ENCODE results near the gene RSPH10B. TPM values are rescaled to one million over a fixed set of nuclear protein-coding genes. Genes with fewer than 3 reads are reported as not detected.
A peak's percentile ranks its signal among the peaks of the same experiment; 100 is the strongest.

Gene RSPH10B
- total and polyA plus RNA-seq, 10 of the 15 experiments (the other 5 are each of a cell fraction or from before 2014, with no cell fraction given) = 0.03 TPM; not detected in 9

DNA sequence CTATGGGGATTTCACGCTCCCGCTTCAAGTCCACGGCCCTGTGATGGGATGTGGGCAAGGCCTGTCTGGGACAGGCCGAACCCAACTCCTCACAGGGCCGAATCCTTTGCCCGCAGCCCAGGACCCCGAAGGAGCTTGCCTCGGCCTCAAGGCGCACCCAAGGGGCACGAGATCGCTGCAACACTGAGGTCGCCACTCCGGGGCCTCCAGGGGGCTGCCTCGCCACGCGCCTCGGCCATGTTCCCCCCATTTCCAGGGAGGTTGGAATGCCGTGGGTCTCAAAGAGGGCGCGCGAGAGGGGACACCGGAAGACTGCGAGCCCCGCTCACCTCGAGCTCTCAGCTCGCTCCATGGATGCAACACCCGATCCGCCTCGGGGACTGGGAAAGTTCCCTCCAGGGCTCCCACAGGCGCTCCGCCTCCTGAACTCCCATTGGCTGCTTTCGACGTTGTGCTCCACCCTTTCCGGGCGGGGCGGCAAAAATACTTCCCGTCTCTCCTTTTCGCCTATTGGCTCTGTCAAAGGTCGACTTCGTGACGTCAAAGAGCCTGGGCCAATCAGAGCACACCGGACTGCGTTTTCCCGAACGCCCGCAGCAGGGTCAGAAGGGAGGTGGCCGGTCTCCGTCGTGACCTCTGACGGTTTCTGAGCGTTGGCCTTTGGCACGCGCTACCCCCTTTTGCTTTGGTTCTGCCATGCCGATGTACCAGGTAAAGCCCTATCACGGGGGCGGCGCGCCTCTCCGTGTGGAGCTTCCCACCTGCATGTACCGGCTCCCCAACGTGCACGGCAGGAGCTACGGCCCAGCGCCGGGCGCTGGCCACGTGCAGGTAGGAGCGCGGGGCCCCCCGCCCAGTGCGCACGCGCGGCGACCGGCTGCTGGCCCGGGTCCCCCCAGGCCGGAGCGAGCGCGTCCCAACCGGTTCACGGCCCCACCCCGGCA is 38.5 kb upstream of the RSPH10B start, which contains the start of the genes AIMP2 and PMS2 (continued):
- TF ChIP-seq, protein P1, sequence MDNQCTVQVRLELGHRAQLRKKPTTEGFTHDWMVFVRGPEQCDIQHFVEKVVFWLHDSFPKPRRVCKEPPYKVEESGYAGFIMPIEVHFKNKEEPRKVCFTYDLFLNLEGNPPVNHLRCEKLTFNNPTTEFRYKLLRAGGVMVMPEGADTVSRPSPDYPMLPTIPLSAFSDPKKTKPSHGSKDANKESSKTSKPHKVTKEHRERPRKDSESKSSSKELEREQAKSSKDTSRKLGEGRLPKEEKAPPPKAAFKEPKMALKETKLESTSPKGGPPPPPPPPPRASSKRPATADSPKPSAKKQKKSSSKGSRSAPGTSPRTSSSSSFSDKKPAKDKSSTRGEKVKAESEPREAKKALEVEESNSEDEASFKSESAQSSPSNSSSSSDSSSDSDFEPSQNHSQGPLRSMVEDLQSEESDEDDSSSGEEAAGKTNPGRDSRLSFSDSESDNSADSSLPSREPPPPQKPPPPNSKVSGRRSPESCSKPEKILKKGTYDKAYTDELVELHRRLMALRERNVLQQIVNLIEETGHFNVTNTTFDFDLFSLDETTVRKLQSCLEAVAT (IDR thresholded peaks at IDR 0.05) = no peak
- no peak for TF ChIP-seq TCF3 (IDR thresholded peaks at IDR 0.05; ENCODE audit: borderline replicate concordance, insufficient read depth, low read depth, low read length)
- TF ChIP-seq NR2F1 (conservative IDR thresholded peaks at IDR 0.05) = peak; percentile 98
- TF ChIP-seq ZZZ3 (IDR thresholded peaks at IDR 0.05; ENCODE audit: control insufficient read depth, insufficient read length, low read depth) = no peak
- TF ChIP-seq, protein P2, sequence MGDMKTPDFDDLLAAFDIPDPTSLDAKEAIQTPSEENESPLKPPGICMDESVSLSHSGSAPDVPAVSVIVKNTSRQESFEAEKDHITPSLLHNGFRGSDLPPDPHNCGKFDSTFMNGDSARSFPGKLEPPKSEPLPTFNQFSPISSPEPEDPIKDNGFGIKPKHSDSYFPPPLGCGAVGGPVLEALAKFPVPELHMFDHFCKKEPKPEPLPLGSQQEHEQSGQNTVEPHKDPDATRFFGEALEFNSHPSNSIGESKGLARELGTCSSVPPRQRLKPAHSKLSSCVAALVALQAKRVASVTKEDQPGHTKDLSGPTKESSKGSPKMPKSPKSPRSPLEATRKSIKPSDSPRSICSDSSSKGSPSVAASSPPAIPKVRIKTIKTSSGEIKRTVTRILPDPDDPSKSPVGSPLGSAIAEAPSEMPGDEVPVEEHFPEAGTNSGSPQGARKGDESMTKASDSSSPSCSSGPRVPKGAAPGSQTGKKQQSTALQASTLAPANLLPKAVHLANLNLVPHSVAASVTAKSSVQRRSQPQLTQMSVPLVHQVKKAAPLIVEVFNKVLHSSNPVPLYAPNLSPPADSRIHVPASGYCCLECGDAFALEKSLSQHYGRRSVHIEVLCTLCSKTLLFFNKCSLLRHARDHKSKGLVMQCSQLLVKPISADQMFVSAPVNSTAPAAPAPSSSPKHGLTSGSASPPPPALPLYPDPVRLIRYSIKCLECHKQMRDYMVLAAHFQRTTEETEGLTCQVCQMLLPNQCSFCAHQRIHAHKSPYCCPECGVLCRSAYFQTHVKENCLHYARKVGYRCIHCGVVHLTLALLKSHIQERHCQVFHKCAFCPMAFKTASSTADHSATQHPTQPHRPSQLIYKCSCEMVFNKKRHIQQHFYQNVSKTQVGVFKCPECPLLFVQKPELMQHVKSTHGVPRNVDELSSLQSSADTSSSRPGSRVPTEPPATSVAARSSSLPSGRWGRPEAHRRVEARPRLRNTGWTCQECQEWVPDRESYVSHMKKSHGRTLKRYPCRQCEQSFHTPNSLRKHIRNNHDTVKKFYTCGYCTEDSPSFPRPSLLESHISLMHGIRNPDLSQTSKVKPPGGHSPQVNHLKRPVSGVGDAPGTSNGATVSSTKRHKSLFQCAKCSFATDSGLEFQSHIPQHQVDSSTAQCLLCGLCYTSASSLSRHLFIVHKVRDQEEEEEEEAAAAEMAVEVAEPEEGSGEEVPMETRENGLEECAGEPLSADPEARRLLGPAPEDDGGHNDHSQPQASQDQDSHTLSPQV (IDR thresholded peaks at IDR 0.05) = peak; percentile 84; the same call in 1 of the 2 replicates
- peak; percentile 66 to 80; a peak in 3 of 4 replicates for TF ChIP-seq IKZF2 (IDR thresholded peaks at IDR 0.05)
- TF ChIP-seq, protein P3, sequence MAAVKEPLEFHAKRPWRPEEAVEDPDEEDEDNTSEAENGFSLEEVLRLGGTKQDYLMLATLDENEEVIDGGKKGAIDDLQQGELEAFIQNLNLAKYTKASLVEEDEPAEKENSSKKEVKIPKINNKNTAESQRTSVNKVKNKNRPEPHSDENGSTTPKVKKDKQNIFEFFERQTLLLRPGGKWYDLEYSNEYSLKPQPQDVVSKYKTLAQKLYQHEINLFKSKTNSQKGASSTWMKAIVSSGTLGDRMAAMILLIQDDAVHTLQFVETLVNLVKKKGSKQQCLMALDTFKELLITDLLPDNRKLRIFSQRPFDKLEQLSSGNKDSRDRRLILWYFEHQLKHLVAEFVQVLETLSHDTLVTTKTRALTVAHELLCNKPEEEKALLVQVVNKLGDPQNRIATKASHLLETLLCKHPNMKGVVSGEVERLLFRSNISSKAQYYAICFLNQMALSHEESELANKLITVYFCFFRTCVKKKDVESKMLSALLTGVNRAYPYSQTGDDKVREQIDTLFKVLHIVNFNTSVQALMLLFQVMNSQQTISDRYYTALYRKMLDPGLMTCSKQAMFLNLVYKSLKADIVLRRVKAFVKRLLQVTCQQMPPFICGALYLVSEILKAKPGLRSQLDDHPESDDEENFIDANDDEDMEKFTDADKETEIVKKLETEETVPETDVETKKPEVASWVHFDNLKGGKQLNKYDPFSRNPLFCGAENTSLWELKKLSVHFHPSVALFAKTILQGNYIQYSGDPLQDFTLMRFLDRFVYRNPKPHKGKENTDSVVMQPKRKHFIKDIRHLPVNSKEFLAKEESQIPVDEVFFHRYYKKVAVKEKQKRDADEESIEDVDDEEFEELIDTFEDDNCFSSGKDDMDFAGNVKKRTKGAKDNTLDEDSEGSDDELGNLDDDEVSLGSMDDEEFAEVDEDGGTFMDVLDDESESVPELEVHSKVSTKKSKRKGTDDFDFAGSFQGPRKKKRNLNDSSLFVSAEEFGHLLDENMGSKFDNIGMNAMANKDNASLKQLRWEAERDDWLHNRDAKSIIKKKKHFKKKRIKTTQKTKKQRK (IDR thresholded peaks at IDR 0.05; ENCODE audit: low read depth, low read length) = no peak
- TF ChIP-seq, protein P4, sequence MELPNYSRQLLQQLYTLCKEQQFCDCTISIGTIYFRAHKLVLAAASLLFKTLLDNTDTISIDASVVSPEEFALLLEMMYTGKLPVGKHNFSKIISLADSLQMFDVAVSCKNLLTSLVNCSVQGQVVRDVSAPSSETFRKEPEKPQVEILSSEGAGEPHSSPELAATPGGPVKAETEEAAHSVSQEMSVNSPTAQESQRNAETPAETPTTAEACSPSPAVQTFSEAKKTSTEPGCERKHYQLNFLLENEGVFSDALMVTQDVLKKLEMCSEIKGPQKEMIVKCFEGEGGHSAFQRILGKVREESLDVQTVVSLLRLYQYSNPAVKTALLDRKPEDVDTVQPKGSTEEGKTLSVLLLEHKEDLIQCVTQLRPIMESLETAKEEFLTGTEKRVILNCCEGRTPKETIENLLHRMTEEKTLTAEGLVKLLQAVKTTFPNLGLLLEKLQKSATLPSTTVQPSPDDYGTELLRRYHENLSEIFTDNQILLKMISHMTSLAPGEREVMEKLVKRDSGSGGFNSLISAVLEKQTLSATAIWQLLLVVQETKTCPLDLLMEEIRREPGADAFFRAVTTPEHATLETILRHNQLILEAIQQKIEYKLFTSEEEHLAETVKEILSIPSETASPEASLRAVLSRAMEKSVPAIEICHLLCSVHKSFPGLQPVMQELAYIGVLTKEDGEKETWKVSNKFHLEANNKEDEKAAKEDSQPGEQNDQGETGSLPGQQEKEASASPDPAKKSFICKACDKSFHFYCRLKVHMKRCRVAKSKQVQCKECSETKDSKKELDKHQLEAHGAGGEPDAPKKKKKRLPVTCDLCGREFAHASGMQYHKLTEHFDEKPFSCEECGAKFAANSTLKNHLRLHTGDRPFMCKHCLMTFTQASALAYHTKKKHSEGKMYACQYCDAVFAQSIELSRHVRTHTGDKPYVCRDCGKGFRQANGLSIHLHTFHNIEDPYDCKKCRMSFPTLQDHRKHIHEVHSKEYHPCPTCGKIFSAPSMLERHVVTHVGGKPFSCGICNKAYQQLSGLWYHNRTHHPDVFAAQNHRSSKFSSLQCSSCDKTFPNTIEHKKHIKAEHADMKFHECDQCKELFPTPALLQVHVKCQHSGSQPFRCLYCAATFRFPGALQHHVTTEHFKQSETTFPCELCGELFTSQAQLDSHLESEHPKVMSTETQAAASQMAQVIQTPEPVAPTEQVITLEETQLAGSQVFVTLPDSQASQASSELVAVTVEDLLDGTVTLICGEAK (IDR thresholded peaks at IDR 0.05; ENCODE audit: borderline replicate concordance) = peak; percentile 78; the same call in 1 of the 2 replicates
- TF ChIP-seq TARDBP (IDR thresholded peaks at IDR 0.05; ENCODE audit: borderline replicate concordance) = no peak
- TF ChIP-seq CBX3 (IDR thresholded peaks at IDR 0.05; ENCODE audit: borderline replicate concordance, low read depth) = no peak
- peak; percentile 97 for TF ChIP-seq NFYB (IDR thresholded peaks at IDR 0.05; ENCODE audit: insufficient read depth, low read depth, low read length)
- TF ChIP-seq TCF7 (IDR thresholded peaks at IDR 0.05; ENCODE audit: borderline replicate concordance) = no peak
- TF ChIP-seq JUND (IDR thresholded peaks at IDR 0.05; ENCODE audit: low read depth, low read length) = no peak
- peak; percentile 21; the same call in 1 of the 2 replicates for TF ChIP-seq HCFC1 (IDR thresholded peaks at IDR 0.05; ENCODE audit: low read length)
- peak; percentile 86 for TF ChIP-seq IKZF1 (conservative IDR thresholded peaks at IDR 0.05)

Measured in GM12878 (cell line).